Vagina (tissue), 2 donors: Measurements from ENCODE around the gene ZC3H4.

Experiments used
- POLR2A ChIP-seq, 2 donors: fragments of 450-650 bp; IDR thresholded peaks; one replicate each; pipeline ENCODE4 v1.6.1; 2017; ENCODE audit warnings: antibody characterized with exemption in 2 of 2, mild to moderate bottlenecking in 2 of 2, moderate library complexity in 2 of 2
- TF ChIP-seq, protein P1 (sequence below), 3 experiments: fragments of 450-650 bp in 2 of 3; fragments of 200-600 bp in 1 of 3; sonication (generic) in 1 of 3; IDR thresholded peaks; one replicate each; pipeline ENCODE4 v1.5.1; 2017 to 2019; ENCODE audit warnings: antibody characterized with exemption in 3 of 3, mild to moderate bottlenecking in 2 of 3, moderate library complexity in 2 of 3

DNA sequence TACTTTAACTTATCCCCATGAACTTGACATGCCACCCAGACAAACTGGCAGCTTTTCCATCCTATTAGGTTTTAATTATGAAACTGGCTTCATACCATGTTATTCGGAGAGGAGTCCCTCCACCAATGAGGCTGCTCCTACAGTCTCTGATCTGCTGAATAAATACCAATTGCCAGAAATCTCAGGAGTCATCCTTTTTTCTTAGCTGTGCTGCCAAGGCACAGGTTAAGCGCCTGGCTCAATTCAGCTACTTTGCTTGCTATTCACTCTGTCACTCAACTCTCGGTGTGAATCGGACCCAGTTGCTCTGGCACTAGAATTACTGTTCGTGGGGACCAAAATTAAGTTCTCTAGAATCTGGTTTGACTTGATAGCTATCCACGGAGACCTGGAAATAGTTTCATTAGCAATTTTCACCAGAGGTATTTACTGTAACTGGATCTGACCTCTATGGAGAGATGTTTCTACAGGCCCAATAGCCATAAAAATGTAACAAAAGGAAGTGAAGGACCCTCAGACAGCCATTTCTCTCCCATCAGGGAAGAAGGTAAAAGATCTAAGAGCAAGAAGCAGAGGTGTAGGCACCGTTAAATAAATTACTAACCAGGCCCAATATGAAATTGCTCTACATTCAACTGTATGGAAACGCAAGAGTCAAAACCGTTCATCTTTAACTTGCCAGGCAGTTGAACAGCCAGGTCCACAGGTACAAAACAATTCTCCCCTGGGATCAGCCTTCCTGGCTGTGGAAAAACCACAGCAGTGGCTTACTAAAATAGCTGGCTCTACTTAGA lies 5.4 kb downstream of the ZC3H4 start:
- TF ChIP-seq, protein P1, sequence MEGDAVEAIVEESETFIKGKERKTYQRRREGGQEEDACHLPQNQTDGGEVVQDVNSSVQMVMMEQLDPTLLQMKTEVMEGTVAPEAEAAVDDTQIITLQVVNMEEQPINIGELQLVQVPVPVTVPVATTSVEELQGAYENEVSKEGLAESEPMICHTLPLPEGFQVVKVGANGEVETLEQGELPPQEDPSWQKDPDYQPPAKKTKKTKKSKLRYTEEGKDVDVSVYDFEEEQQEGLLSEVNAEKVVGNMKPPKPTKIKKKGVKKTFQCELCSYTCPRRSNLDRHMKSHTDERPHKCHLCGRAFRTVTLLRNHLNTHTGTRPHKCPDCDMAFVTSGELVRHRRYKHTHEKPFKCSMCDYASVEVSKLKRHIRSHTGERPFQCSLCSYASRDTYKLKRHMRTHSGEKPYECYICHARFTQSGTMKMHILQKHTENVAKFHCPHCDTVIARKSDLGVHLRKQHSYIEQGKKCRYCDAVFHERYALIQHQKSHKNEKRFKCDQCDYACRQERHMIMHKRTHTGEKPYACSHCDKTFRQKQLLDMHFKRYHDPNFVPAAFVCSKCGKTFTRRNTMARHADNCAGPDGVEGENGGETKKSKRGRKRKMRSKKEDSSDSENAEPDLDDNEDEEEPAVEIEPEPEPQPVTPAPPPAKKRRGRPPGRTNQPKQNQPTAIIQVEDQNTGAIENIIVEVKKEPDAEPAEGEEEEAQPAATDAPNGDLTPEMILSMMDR (IDR thresholded peaks at IDR 0.05) = no peak
- TF ChIP-seq POLR2A (IDR thresholded peaks at IDR 0.05) = no peak
